ENCODE data around the gene ANKRD63.

ANKRD63 gene

GRCh38 chr15:40257656-40258450 lies 25.0 kb downstream of the ANKRD63 start:
- no peak for DNase-seq (ENCODE audit: low spot score)

DNA sequence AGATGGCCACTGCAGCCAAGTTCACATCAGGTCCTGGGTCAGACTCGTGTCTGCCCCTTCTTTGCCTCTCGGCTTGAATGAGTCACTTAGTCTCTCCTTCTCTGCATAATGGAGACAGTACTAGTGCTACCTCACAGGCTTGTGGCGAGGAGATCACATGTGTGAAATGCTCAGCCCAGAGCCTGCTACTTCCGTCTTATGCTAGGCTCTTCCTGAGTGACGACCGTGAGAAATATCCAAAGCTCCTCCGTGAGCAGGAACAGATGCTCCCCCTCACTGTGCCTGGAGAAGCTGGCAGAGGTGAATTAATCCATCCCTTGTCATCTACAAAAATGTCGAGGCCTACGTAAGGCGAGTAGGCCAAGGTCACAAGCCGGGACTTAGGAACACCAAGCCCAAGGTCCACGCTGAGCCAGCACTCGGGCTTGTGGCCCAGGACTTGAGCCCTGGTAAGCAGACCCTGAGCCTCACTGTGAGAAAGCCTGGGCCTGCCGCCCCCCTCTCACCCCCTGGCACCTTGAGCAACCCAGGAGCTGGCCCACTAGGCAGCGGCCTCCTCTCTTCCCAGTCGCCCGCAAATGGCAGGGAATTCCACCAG lies 26.1 kb downstream of the ANKRD63 start:
- no peak for DNase-seq (ENCODE audit: low spot score)

DNA sequence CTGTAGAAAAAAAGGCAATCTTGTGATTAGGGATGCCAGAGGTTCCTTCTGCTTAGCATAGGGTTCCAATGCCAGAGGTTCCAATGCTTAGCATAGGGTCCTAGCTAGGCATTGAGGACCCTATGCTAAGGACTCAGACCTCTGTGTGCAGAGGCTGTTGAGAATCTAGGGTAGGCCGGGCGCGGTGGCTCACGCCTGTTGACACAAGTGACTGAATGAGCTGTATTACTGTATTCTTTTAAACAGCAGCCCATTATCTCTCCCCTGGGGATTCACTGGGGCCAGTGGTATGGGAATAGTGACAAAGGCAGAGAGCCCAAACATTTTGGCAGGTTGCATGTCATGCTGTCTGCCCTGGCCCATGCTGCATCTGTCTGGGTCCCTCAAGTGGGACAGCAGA lies 27.8 kb downstream of the ANKRD63 start:
- no peak for DNase-seq (ENCODE audit: low spot score)

- DNase-seq (ENCODE audit: low spot score), result no peak
Measured at GRCh38 chr15:40254452-40254851, 28.4 kb downstream of the ANKRD63 start.

DNA sequence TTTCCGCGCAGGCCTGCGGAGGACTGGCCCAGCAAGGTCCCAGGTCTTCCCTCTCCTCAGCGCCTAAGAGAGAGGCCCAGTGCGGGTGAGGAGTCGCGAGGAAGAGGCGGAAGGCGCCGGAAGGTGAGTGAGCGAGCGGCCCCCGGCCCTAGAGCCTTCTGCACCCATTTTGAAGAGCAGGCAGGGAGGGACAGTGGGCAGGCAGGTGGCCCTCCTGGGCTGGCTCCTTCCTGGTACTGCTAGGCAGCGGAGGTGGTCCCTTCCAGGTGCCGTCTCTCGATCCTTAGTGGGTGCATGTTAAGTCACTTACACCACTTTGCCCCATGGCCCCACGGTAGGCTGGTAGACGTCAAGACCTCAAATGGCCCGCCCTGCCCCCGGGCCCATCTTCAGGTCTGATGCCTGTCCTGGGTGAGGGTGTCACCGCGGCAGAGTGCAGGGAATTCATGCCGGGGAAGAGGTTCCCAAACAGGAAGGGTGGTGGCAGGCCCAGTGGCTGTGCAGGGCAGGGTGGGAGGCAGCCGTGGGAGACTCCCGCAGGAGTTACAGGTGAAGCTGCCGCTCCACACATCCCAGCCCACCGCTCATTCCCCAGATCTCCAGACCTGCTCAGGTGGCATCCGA lies 29.6 kb downstream of the ANKRD63 start:
- DNase-seq (ENCODE audit: low spot score), result no peak

- DNase-seq (ENCODE audit: low spot score), result peak; percentile 46
Measured at GRCh38 chr15:40252438-40253166, 30.3 kb downstream of the ANKRD63 start.

- DNase-seq (ENCODE audit: low spot score), result no peak
Measured at GRCh38 chr15:40252141-40252437, 30.8 kb downstream of the ANKRD63 start.

DNA sequence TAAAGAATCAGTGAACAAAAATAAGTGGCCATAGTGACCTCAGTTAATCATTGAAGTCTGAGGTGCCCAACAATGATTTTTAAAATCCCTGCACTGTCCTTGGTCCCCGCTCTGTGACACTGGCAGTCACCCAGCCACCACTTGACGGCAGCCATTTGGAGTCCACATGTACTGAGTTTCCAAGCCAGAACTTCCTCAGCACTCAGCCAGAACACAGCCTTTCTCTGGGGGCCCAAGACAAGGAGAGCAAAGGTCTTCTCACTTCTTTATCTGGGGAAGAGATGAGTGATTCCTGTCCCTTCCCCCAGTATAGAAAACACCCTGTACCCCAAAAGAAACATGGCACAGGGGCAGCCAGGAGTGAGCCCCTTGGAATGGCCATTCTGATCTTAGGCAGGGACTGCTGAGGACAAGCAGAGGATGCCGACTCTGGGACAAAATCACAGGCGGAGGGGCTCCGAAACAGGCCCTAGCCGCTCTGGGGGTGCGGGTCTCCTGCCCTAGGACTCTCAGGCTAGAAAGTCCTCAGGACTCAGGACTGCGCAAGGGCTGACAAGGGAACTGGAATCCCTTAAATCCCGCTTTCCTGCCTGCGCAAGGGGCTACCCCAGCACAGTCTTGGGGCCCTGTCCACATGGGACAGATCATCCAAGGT lies 31.3 kb downstream of the ANKRD63 start:
- no peak for DNase-seq (ENCODE audit: low spot score)

GRCh38 chr15:40250771-40251483 lies 31.9 kb downstream of the ANKRD63 start:
- DNase-seq (ENCODE audit: low spot score), result no peak

GRCh38 chr15:40250304-40250656 lies 32.6 kb downstream of the ANKRD63 start:
- no peak for DNase-seq (ENCODE audit: low spot score)

GRCh38 chr15:40249477-40250303 lies 33.2 kb downstream of the ANKRD63 start:
- peak; percentile 53 for DNase-seq (ENCODE audit: low spot score)

- DNase-seq (ENCODE audit: low spot score), result no peak
Measured at GRCh38 chr15:40248006-40248783, 34.7 kb downstream of the ANKRD63 start.

- DNase-seq (ENCODE audit: low spot score), result no peak
Measured at GRCh38 chr15:40247406-40247971, 35.4 kb downstream of the ANKRD63 start.

- DNase-seq (ENCODE audit: low spot score), result no peak
Measured at GRCh38 chr15:40246496-40247280, 36.2 kb downstream of the ANKRD63 start.

- DNase-seq (ENCODE audit: low spot score), result no peak
Measured at GRCh38 chr15:40245666-40246450, 37.0 kb downstream of the ANKRD63 start.

DNA sequence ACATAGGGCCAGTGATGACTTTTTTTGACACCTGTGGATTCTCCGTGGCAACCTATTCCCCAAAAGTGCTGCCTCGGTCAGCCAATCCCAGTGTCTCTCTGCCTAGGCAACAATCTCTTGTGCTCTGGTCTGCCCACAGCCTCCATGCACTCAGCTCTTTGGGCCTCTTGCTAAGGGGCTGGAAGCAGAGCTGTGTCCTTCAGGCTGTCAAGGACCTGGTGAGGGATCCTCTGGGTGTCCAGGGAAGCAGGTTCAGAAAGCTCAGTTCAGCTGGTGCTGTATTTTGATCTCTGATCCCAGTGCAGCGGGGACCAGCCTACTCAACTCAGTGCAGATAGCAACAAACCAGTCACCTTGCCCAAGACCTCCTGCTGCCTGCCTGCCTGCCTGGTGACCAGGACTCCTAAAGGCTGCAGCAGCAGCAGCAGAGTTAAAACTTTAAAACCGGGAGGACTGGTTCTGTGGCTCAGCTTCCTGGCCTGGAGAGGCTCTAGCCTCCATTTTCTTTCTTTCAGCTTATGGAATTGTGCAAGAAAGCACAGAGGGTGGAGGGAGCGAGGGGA lies 37.8 kb downstream of the ANKRD63 start:
- no peak for DNase-seq (ENCODE audit: low spot score)

DNA sequence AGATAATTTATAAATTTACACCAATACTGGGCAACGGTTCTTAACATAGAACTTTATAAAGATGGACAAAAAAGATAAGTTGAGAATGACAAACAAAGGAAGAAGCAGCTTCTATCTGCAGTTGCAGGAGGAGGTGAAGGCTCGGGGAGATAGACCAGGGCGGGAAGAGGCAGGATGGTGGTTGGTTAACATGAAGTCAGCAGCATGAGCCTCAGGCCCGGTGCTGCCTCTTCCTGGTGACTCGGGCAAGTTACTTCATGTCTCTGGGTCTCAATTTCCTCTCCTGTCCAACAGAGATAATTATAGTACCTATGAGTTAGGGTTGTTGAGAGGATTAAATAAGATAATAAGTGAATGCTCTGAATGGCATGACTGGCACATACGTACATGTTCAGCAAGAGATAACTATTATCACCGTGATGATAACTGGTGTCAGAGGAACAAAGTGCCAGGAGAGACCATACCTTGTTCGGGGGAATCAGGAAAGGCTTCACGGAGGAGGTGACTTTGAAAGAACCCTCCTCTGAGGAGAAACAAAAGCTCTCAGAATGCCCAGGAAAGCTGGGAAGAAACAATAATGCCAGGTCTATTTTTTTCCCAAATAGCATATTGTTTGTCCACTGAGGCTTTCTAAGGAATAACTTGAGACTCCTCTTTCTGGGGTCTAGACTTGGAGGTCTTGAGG lies 39.6 kb downstream of the ANKRD63 start:
- DNase-seq (ENCODE audit: low spot score), result no peak
